GM12864 (cell line): ENCODE data around the gene AHR.

ENCODE experiments used
- DNase-seq: peaks from one replicate; pipeline ENCODE4 v3.0.0-alpha.2; 2011; ENCODE audit warnings: low read depth
- H3K4me3 ChIP-seq: 2 replicates; pipeline ENCODE4 v1.5.1; 2011; ENCODE audit warnings: mild to moderate bottlenecking, low read depth, low read length, control low read depth
- CTCF ChIP-seq: IDR thresholded peaks from 2 replicates; pipeline ENCODE4 v1.5.1; 2011; ENCODE audit warnings: low read depth, mild to moderate bottlenecking, moderate library complexity, low read length, control low read depth, inconsistent platforms; ENCODE audit errors: missing control alignments

AHR gene

DNA sequence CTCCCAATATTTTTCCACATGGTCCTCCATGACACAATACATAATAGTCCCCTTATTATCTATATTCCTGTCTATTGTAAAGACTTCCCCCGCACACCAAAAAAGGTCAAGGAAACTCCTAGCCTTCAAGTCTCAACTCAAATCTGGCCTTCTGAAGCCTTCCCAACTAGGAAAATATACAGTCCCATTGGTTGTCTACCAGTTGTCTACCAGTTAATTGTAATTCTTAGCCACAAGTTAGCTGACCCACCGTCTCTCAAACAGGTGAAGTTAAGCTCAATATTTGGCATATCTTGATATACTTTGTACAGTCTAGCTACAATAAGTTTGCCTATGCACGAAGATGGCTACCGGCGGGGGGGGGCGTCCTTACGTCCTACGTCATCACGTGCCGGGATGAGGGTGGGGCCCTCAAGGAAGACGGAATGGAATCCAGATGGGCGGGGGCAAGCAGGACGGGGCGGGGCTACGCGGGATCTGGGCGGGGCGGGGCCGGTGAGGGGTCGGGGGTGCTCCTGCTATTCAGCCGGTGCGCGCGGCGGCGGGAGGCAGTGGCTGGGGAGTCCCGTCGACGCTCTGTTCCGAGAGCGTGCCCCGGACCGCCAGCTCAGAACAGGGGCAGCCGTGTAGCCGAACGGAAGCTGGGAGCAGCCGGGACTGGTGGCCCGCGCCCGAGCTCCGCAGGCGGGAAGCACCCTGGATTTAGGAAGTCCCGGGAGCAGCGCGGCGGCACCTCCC, at the start of gene AHR:
Gene AHR (plus strand): TSS at position 551 of the 738 bp plus-strand sequence. CDS start 613 bp downstream, outside the sequence.
- no peak for TF ChIP-seq CTCF
- peak; percentile 85 for DNase-seq
- H3K4me3 ChIP-seq, result peak within 1 kb of the TSS; percentile 96

- no peak overlapping the region for H3K4me3 ChIP-seq
- no peak for DNase-seq
- TF ChIP-seq CTCF, result no peak
Observed at GRCh38 chr7:17253885-17254284, 44.6 kb upstream of the AHR start.

DNA sequence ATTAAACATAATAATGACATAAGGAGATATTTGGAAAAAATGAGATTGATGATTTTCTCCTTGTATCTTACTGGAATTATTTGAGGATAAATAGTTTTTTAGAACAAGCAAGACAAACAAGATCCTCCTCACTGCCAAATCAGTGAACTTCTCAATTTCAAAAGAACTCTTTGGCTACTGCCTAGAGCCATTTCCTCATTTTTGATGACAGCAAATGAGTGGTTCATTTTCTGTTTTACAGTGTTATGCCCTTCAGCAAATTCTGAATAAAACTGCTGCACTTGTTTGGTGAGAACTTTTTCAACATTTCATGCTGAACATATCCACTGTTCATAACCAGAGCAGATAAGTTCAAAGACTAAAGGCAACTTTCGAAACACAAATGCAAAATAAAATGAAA, 42.5 kb upstream of the AHR start:
- H3K4me3 ChIP-seq, result no peak overlapping the region
- no peak for DNase-seq
- no peak for TF ChIP-seq CTCF

- no peak for TF ChIP-seq CTCF
- no peak for DNase-seq
- no peak overlapping the region for H3K4me3 ChIP-seq
Observed at GRCh38 chr7:17256375-17256774, 42.1 kb upstream of the AHR start.

- DNase-seq, result no peak
- no peak overlapping the region for H3K4me3 ChIP-seq
- TF ChIP-seq CTCF, result no peak
Observed at GRCh38 chr7:17266565-17266964, 31.9 kb upstream of the AHR start.

DNA sequence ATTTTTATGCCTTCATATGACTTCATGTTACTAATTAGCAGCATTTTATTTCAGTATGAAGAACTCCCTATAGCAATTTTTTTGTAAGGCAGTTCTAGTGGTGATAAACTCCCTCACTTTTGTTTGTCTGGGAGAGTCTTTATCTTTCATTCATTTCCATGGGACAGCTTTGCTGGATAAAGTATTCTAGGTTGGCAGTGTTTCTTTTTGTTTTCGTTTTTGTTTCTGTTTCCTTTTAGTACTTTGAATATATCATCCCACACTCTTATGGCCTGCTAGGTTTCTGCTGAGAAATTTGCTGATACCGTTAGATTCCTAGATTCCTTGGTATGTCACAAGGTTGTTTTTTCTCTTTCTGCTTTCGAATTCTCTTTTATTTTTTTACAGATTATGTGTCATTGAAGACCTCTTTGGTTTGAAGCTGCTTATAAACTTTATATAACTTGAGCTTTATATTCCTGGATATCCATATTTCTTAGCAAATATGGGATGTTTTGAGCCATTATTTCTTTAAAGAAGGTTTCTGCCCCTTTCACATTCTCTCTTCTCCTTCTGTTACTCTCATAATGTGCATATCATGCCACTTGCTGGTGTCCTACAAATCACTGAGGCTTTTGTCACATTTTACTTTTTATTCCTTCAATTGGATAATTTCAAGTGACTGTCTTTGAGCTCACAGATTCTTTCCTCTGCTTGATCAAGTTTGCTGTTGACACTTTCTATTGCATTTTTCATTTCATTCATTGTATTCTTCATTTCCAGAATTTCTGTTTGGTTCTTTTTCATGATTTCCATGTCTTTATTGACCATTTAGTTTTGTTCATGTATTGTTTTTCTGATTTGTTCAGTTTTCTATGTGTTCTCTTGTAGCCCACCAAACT, 28.9 kb upstream of the AHR start:
- TF ChIP-seq CTCF, result no peak
- DNase-seq, result no peak
- H3K4me3 ChIP-seq, result no peak overlapping the region
